Measurements from ENCODE around the gene ZNF76. TPM values are rescaled to one million over a fixed set of nuclear protein-coding genes. Genes with fewer than 3 reads are reported as not detected.

The ZNF76 gene
- total and polyA plus RNA-seq, 2 of the 8 experiments (the other 6 are each of a cell fraction or from before 2014, with no cell fraction given) = 17.9 to 23.9 TPM

DNA sequence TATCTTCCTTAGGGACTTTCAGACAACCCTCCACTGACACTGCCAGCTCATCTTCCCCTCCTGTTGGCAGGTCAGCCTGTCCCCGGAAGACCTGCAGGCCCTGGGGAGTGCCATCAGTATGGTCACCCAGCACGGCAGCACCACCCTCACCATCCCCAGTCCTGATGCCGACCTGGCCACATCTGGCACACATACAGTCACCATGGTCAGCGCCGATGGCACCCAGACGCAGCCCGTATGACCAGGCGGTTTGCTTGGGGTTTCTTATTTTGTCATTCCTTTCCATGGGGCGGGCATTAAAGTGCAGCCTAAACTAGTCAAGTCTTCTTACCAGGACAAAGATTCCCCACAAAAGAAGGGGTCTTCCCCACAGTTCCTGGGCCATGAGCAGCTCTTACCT, 34.1 kb downstream of the ZNF76 start:
- H3K79me2 ChIP-seq (ENCODE audit: control insufficient read depth in 1 of 2, insufficient read depth in 2 of 2, low read length in 2 of 2) = no peaks in the 10 kb centered on the region
- peaks cover 0 to 10% (median 7%) of the 10 kb centered on the region in 4 experiments; a peak in 6 of 7 replicates for H3K4me1 ChIP-seq (replicated peaks in 1 of 4; ENCODE audit: control insufficient read depth in 3 of 4, insufficient read depth in 4 of 4, low read length in 3 of 4)
- H3K27ac ChIP-seq (ENCODE audit: low read depth, low read length) = no peak overlapping the region
- no peak overlapping the region for H2BK15ac ChIP-seq (ENCODE audit: low read length)
- H4K5ac ChIP-seq (ENCODE audit: insufficient read length, low read depth, low read length) = no peak overlapping the region
- FAIRE-seq (no peak), DNase-seq (ENCODE audit: low read depth in 1 of 2, low spot score in 2 of 2) (no peak)
- no peaks in the 10 kb centered on the region for H3K23me2 ChIP-seq (ENCODE audit: low read depth, low read length)
- ChIA-PET CTCF (ENCODE audit: partially characterized antibody) (interaction anchor here (0.7 to 20.6 kb wide), 25 partner anchors 8 to 226 kb away, joined by 3 to 358 read pairs (median 4); partner anchors contain the start of genes FANCE and RPL10A), POLR2A (ENCODE audit: partially characterized antibody) (interaction anchor here (0.6 to 1.9 kb wide), 3 partner anchors 9 to 211 kb away, joined by 3 to 7 read pairs (median 3); partner anchors contain the start of gene RPL10A)
- H2BK20ac ChIP-seq (ENCODE audit: low read length) = no peak overlapping the region
- H2BK5ac ChIP-seq (ENCODE audit: low read depth, low read length) = no peak overlapping the region
- H4K8ac ChIP-seq (ENCODE audit: extremely low read depth, insufficient read depth, low read length) = no peak overlapping the region
- no peak overlapping the region for H3K4me2 ChIP-seq (ENCODE audit: insufficient read depth in 1 of 2, low read depth in 2 of 2, low read length in 2 of 2)
- no peak overlapping the region for H2BK12ac ChIP-seq (ENCODE audit: low read depth, low read length)
- H4K20me1 ChIP-seq (replicated peaks in 1 of 2; ENCODE audit: control insufficient read depth in 1 of 2, insufficient read depth in 2 of 2, low read length in 2 of 2) = no peaks in the 10 kb centered on the region
- H3K23ac ChIP-seq (ENCODE audit: insufficient read length) = no peak overlapping the region
- H3K4ac ChIP-seq (replicated peaks; ENCODE audit: insufficient read length, low read depth, low read length) = no peak overlapping the region
- H3K79me1 ChIP-seq (ENCODE audit: low read depth, low read length) = no peaks in the 10 kb centered on the region
- no peak overlapping the region for H3K14ac ChIP-seq (ENCODE audit: insufficient read length)
- peaks cover 2 to 5% (median 3%) of the 10 kb centered on the region in 4 experiments; a peak in 5 of 8 replicates for H3K36me3 ChIP-seq (ENCODE audit: control insufficient read depth in 2 of 4, insufficient read depth in 4 of 4, low read length in 3 of 4)
- H3K9ac ChIP-seq (replicated peaks in 1 of 4; ENCODE audit: extremely low read depth in 1 of 4, low read depth in 3 of 4, low read length in 3 of 4) = no peak overlapping the region
- no peaks in the 10 kb centered on the region for H3K9me3 ChIP-seq (ENCODE audit: insufficient read depth in 2 of 2, low read depth in 1 of 2, low read length in 1 of 2)
- H4K91ac ChIP-seq (replicated peaks; ENCODE audit: insufficient read length, low read length) = no peak overlapping the region
- H2AFZ ChIP-seq (ENCODE audit: low read length) = no peak overlapping the region
- TF ChIP-seq POLR2A (IDR thresholded peaks at IDR 0.05; ENCODE audit: control extremely low read depth in 1 of 2, low read depth in 2 of 2, low read length in 2 of 2) (no peak), ASH2L (IDR thresholded peaks at IDR 0.05; ENCODE audit: low read length) (no peak), SIN3A (conservative IDR thresholded peaks at IDR 0.05 in 1 of 2, IDR thresholded peaks at IDR 0.05 in 1 of 2; ENCODE audit: low read depth in 1 of 2, low read length in 2 of 2) (no peak), ZNF274 (IDR thresholded peaks at IDR 0.05; ENCODE audit: borderline replicate concordance, extremely low read depth, low read length) (no peak)
- no peak overlapping the region for H3K56ac ChIP-seq (replicated peaks; ENCODE audit: insufficient read length, low read depth, low read length)
- no peak overlapping the region for H2BK120ac ChIP-seq (replicated peaks; ENCODE audit: low read depth, low read length)
- 86% methylated on average over 9 of the region's 9 CpGs; no CpG with 5 or more reads in 1 of the 2 experiments for WGBS, 2 experiments (ENCODE audit: extremely low coverage in 1 of 2, insufficient coverage in 1 of 2, insufficient read length in 1 of 2, insufficient replicate concordance in 2 of 2, low coverage in 1 of 2, low lambda C conversion rate in 2 of 2, missing lambda C conversion rate in 1 of 2)
- H3K4me3 ChIP-seq (ENCODE audit: extremely low read depth in 1 of 4, insufficient read depth in 2 of 4, low read depth in 3 of 4, low read length in 4 of 4) = no peak overlapping the region
- no peaks in the 10 kb centered on the region for H3K27me3 ChIP-seq (replicated peaks in 1 of 4; ENCODE audit: control insufficient read depth in 3 of 4, extremely low read depth in 1 of 4, insufficient read depth in 3 of 4, low read length in 3 of 4)
- no peak overlapping the region for H3K18ac ChIP-seq (ENCODE audit: extremely low read depth, low read length)
- H2AK5ac ChIP-seq (ENCODE audit: low read depth, low read length) = no peak overlapping the region
